GM19240 (cell line): ENCODE measurements around the gene TIPARP.

ENCODE experiments used
- DNase-seq: peaks from one replicate; pipeline ENCODE4 v3.0.0; 2011; ENCODE audit warnings: low spot score; ENCODE audit not compliant: insufficient read length

The TIPARP gene

GRCh38 chr3:156676768-156677479 lies 2.5 kb downstream of the TIPARP start:
- DNase-seq = no peak

DNA sequence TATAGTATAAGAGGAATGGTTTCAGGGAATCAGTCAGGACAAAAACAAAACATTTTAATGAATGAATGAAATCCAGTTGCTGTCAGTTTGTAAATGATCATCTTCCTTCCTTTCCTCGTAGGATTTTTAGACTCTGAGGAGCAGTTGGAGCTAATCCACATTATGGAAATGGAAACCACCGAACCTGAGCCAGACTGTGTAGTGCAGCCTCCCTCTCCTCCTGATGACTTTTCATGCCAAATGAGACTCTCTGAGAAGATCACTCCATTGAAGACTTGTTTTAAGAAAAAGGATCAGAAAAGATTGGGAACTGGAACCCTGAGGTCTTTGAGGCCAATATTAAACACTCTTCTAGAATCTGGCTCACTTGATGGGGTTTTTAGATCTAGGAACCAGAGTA lies 3.1 kb downstream of the TIPARP start:
- DNase-seq = no peak

- no peak for DNase-seq
Measured at GRCh38 chr3:156678197-156678596, 3.8 kb downstream of the TIPARP start.

DNA sequence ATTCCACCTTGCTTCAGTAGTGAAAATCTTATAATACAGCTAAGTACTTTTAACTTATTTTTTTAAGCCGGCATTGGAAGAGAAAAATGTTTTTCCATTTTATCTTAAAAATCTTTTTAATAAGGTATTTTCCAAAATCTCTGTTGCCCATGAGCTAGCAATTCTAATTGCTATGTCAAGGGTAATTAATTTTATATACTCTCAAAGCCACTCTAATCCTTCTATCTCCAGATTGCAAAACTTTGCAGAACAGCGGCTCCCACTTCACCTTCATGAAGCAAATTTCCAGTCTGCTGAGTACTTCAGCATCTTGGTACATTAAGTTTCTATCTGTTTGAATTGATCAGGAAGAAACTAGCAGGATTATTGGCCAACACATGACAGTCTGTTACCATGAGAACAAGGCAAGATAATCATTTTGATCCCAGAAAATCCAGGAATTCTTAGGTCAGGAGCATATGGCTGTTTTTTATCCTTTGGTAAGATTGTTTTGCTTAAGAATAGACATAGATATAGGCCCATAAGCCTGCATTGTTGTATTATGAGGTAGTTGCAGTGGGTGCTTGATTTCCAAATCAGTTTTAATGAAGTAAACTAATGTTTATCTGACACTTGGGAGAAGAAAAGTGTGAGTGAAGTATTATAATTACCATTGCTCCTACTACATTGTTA lies 6.0 kb downstream of the TIPARP start:
- no peak for DNase-seq

GRCh38 chr3:156681002-156681401 lies 6.6 kb downstream of the TIPARP start:
- DNase-seq = no peak

- no peak for DNase-seq
Measured at GRCh38 chr3:156682501-156682900, 8.1 kb downstream of the TIPARP start.

- DNase-seq = no peak
Measured at GRCh38 chr3:156682963-156683362, 8.6 kb downstream of the TIPARP start.

DNA sequence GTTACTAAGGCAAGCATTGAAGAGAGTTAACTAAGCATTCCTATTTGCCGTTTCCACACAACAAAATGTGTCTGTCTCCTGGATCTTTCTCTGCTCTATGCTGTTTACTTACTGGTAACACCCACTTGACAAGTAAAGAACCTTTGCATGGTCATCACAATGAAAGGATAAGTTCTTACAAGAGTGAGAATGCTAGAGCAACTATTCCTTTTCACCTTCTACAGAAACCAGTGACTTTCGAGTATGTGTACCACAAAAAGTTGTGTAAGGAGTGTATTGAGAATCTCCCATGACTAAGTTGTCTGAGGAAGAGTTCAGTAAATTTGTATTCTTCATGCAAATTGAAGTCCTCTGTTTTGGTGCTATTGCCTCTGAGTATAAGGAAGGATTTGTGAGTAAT lies 10.8 kb downstream of the TIPARP start:
- no peak for DNase-seq

DNA sequence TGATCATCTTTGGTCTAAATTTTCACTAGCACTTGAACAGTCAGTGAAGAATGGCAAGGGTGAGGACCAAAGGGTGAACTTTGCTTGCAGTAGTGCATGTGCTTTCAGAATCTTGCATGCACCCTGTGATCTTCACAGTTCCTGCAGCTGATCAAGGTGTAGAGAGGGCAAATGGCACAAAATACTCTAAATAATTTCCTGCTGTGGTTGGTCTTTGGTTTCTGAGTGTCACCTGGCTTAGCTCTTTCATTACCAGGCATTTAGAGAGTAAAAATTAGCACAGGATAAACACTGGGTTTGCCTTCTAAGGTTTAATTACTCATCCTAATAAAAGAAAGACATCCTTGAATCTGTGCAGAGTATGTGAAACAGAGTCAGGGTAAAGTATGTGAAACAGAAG lies 11.4 kb downstream of the TIPARP start:
- no peak for DNase-seq

- no peak for DNase-seq
Measured at GRCh38 chr3:156687023-156687422, 12.6 kb downstream of the TIPARP start.

DNA sequence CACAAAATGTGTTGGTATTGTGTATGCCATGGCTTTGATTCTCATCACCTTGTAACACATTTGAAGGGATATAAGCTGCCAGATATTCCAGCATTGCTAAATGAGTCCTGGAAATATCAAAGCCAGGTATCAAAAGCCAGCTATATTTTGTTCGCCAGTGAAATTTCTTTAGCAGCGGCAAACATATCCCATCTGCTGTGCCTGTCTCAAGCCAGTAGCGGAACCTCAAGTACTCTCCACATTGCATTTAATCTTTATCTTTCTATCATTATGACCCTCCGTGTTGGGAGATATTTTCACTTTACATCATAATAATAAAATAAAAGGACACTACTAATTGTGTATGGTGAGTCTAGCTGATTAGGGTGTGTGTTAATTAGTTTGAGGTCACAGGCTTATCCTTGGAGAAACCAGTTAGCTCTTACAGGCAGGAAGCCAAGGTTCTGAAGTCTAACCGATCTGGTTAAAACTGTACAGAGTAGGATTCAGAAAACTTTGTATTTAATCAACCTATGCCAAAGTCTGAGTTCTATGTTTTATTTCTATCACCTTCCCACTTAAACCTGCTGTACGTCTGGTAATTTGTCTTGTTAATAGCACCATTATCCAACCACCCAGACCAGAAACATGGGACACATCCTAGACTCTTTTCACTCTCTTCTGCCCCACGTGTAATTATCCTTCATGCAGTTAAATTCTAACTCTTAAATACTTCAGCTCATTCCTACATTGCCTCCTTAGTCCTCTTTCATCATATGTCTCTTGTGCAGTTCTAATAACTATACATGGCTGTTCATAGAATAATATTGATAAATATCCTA lies 14.5 kb downstream of the TIPARP start:
- no peak for DNase-seq

GRCh38 chr3:156689608-156690007 lies 15.2 kb downstream of the TIPARP start:
- no peak for DNase-seq

DNA sequence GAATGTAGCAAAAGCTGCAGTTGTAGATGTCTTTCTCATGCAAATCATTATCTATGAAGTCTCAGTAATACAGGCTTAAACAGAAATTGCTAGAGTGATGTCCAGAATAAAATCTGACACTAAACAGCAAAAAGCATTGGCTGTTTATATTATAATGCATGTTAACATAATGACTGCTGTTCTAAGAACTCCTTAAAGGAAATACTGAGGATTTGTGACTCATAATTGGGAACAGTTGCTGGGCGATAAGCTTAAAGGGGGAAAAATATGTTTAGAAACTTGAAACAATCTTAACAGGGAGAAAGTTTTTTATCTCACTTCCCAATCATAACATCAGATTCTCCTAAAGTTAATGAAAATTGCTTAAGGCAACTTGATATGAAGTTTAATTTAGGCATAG lies 17.5 kb downstream of the TIPARP start:
- DNase-seq = no peak

DNA sequence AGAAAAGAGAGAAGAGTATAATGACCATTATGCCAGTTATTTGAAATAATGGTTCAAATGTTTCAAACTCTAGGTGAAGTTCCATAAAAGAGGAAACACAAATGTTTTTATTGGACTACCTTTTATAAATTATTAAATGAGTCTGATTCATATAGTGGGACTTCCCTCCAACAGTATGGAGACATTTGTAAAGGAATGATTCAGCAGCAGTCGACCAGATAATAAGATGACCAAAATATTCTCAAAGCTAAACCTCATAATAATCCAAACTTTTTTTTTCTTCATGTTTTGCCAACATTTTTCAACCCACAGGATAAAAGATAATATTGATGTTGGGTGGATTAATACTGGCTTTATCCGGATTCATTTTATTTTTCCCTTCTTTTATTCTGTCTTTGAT lies 18.8 kb downstream of the TIPARP start:
- DNase-seq = no peak

GRCh38 chr3:156694536-156694935 lies 20.1 kb downstream of the TIPARP start:
- no peak for DNase-seq

DNA sequence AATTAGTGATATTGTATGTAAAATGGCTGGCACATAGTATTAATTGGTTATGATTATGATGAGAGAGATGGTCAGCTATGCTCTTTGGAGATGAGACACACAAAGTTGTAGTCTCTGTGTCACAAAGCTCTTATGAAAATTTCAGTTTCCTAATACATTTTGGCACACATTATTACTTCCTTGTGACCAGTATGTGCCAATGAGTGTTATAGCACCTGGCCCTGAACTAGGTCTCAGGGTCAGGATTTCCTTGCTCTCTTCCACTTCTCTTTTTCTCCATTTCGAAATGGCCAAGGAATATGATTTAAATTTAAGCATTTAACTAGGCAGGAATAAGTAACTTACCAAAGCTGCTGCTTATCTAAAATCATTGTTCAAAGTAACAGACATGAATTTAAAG lies 28.0 kb downstream of the TIPARP start:
- DNase-seq = no peak

DNA sequence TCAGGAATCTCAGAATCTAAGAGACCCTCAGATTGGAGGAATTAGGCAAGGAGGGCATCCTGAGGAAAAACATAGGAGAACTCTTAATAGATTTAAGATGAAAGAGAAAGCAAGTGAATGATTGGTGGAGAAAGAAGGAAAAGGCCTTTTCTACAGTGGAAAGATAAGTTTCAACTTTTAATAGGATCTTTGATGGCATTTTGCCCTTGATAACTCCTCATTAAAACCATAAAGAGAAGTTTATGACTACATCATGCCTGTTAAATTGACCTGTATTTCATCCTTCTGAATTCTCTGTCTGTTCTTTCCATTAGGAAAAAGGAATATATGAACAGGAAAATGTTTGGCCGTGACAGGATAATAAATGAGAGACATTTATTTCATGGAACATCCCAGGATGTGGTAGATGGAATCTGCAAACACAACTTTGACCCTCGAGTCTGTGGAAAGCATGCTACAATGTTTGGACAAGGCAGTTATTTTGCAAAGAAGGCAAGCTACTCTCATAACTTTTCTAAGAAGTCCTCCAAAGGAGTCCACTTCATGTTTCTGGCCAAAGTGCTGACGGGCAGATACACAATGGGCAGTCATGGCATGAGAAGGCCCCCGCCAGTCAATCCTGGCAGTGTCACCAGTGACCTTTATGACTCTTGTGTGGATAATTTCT lies 30.1 kb downstream of the TIPARP start:
- DNase-seq = no peak

- DNase-seq = no peak
Measured at GRCh38 chr3:156705761-156706616, 31.6 kb downstream of the TIPARP start.

GRCh38 chr3:156707588-156707987 lies 33.2 kb downstream of the TIPARP start:
- no peak for DNase-seq

DNA sequence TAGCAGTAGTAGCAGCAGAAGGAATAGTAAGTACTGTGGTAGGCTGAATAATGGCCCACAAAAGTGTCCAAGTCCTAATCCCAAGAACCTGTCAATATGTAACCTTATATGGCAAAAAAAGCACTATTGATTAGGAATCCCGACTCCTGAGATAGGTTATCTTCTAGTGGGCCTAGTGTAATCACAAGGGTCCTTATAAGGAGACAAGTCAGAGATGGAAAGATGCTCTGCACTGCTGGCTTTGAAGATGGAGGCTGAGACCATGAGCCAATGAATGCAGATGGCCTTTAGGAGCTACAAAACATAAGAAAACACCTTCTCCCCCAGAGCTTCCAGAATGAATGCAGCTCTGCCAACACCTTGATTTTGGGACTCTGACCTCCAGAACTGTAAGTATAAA lies 36.0 kb downstream of the TIPARP start:
- no peak for DNase-seq

DNA sequence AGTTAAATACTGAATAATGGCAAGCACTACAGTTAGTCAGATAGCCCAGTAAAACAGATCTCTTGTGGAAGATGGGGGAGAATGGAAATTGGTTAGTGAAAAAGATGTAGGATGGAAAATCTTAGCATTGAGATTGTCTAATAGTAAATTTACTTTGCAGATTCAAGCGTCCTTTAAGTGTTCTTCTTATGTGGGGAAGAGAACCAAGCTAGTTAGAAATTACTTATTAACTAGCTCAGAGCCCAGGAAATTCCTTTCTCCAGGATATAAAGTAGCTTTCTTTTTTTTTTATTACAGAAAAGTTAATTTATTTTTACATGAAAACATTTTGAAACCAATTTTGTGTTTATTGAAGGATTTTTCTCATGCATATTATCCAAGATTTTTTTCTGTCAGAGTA lies 36.7 kb downstream of the TIPARP start:
- DNase-seq = no peak
